Ovary (tissue), 9 donors: ENCODE measurements around the gene BSCL2. TPM values are rescaled to one million over a fixed set of nuclear protein-coding genes. Genes with fewer than 3 reads are reported as not detected.
A peak's percentile ranks its signal among the peaks of the same experiment; 100 is the strongest.

Experiments
- DNase-seq, 5 donors: peaks; one replicate each; pipeline ENCODE4 v3.0.0-alpha.2; 2019 to 2020
- H3K27ac ChIP-seq, 2 donors: fragments of 200-600 bp; one replicate each; pipeline versions ENCODE4 v1.5.1 to v1.8.0; 2019 to 2022
- H3K27me3 ChIP-seq: fragments of 200-600 bp; one replicate; pipeline ENCODE4 v1.8.0; 2022
- H3K36me3 ChIP-seq: fragments of 200-600 bp; sonication (generic); one replicate; pipeline ENCODE4 v1.5.1; 2019
- H3K4me1 ChIP-seq: one replicate; pipeline ENCODE4 v1.8.1; 2013; ENCODE audit warnings: mild to moderate bottlenecking, moderate library complexity; ENCODE audit not compliant: insufficient read depth
- H3K4me3 ChIP-seq: fragments of 200-600 bp; sonication (generic); one replicate; pipeline ENCODE4 v1.5.1; 2017
- H3K9me3 ChIP-seq, 2 donors: fragments of 200-600 bp in 1 of 2; sonication (generic) in 1 of 2; one replicate each; pipeline versions ENCODE4 v1.5.1 to v1.8.1; 2013 to 2019; ENCODE audit warnings: mild to moderate bottlenecking in 1 of 2, moderate library complexity in 1 of 2
- EP300 ChIP-seq: sonication (generic); formaldehyde crosslinking; IDR thresholded peaks from one replicate; pipeline ENCODE4 v1.6.1; 2017; ENCODE audit warnings: antibody characterized with exemption
- POLR2A ChIP-seq: fragments of 450-650 bp; IDR thresholded peaks from one replicate; pipeline ENCODE4 v1.6.1; 2017; ENCODE audit warnings: antibody characterized with exemption, mild to moderate bottlenecking, moderate library complexity
- WGBS, 3 donors: extraction: QIAGEN DNeasy Blood & Tissue Kit in 1 of 3; methylation state at CpG; one replicate each; pipeline versions ENCODE4 v1.1.5 to v1.1.7; 2013 to 2017; 5-methylcytosine and 5-hydroxymethylcytosine counted together
- intact Hi-C, 4 donors: fragments of 100-400 bp; cut with DNase I; formaldehyde crosslinking; loops; one replicate each; pipeline versions ENCODE4 v1.11.0 to v1.15.1; 2022 to 2023
- polyA plus RNA-seq, 2 donors: library from polyadenylated mRNA; stranded (reverse); fragments of 200-250 nt in 1 of 2; fragments of 350-450 nt in 1 of 2; fragmentation: Illumina TruSeq in 1 of 2; extraction: RNeasy Lipid Tissue Mini Kit (QIAGEN cat#74804) in 1 of 2; gene quantifications; one replicate each; pipeline ENCODE4 v1.2.3, GENCODE V29; 2013 to 2014
- small RNA-seq: library from RNA; depleted of rRNA; stranded (forward); fragments of <200 nt; gene quantifications from one replicate; pipeline ENCODE3, GENCODE V24; 2016
- total RNA-seq, 7 donors: library from RNA; depleted of rRNA in 2 of 7; stranded (reverse); fragments of >200 nt in 2 of 7; fragmentation: NEBNext Ultra II Directional in 3 of 7; extraction: Animal tissue kit (Norgen Biotek cat#: 25700) in 3 of 7; gene quantifications; one replicate each; pipeline versions ENCODE4 v1.1.0 to v1.2.4, GENCODE V29; 2016 to 2023
- TF ChIP-seq, protein P1 (sequence below), 3 donors: fragments of 450-650 bp in 2 of 3; fragments of 200-600 bp in 1 of 3; IDR thresholded peaks; one replicate each; pipeline versions ENCODE4 v1.5.1 to v1.8.0; 2016 to 2022; ENCODE audit warnings: antibody characterized with exemption in 3 of 3, mild to moderate bottlenecking in 1 of 3
- donor health status: DM: no; HTN: no; CAD: no; lungs with moderate emphysema.
- donor health status: DM: no; HTN: no; CAD: no.
- donor health status: Bipolar disorder and iron deficiency.
- donor health status: DM: yes; HTN: yes; CAD: no.
- donor health status: DM: no; HTN: no; CAD: no.
- donor health status: DM: yes; HTN: yes; CAD: no.

The BSCL2 gene
- total and polyA plus RNA-seq, 9 donors: 31.4 to 122 (median 57.2) TPM

DNA sequence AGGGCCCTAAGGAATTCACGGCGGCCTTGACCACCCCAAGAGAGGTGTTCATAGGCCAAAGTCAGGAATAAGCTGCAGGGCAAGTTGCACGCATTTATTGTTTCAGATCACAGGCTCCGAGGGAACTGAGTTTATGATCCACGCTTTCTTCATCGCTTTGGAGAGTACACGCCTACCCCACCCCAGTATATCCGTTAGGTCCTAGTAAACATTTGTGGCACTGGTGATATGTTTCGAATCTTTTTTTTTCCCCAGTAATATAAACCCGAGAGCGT, 61.6 kb downstream of the BSCL2 start:
- Histone ChIP-seq H3K4me3 (peak overlapping the region; percentile 85), H3K27ac (peak overlapping the region in 1 of 2 donors; percentile 87), H3K36me3 (peaks cover 2% of the 10 kb centered on the region), H3K9me3 (no peaks in the 10 kb centered on the region), H3K27me3 (no peaks in the 10 kb centered on the region), H3K4me1 (peaks cover 4% of the 10 kb centered on the region)
- 7 to 11% (median 7%) methylated on average over 11 of the region's 11 CpGs for WGBS, 3 donors
- DNase-seq: no peak
- TF ChIP-seq, protein P1, sequence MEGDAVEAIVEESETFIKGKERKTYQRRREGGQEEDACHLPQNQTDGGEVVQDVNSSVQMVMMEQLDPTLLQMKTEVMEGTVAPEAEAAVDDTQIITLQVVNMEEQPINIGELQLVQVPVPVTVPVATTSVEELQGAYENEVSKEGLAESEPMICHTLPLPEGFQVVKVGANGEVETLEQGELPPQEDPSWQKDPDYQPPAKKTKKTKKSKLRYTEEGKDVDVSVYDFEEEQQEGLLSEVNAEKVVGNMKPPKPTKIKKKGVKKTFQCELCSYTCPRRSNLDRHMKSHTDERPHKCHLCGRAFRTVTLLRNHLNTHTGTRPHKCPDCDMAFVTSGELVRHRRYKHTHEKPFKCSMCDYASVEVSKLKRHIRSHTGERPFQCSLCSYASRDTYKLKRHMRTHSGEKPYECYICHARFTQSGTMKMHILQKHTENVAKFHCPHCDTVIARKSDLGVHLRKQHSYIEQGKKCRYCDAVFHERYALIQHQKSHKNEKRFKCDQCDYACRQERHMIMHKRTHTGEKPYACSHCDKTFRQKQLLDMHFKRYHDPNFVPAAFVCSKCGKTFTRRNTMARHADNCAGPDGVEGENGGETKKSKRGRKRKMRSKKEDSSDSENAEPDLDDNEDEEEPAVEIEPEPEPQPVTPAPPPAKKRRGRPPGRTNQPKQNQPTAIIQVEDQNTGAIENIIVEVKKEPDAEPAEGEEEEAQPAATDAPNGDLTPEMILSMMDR (IDR thresholded peaks at IDR 0.05): no peak
- TF ChIP-seq EP300 (no peak), POLR2A (no peak)
- intact Hi-C loops: no loop called here

DNA sequence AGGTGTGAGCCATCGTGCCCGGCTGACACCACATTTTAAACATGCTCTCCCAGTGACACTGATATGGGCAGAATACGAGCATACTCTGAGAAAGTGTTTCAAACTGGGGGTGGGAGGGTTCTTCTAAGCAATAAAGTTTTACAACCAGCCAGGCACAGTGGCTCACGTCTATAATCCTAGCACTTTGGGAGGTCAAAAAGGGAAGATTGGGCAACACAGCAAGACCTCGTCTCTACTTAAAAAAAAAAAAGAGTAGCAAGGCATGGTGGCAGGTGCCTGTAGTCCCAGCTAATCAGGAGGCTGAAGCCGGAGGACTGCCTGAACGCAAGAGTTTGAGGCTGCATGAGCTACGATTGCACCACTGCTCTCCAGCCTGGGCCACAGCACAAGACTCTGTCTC, 63.0 kb downstream of the BSCL2 start:
- no peaks in the 10 kb centered on the region for H3K27me3 ChIP-seq
- H3K9me3 ChIP-seq: no peaks in the 10 kb centered on the region
- WGBS, 3 donors: 70 to 81% (median 78%) methylated on average over 8 of the region's 8 CpGs
- no peak overlapping the region for H3K27ac ChIP-seq
- intact Hi-C loops: no loop called here
- H3K36me3 ChIP-seq: peaks cover 2% of the 10 kb centered on the region
- peaks cover 4% of the 10 kb centered on the region for H3K4me1 ChIP-seq
- no peak for DNase-seq
- no peak overlapping the region for H3K4me3 ChIP-seq
- TF ChIP-seq EP300 (no peak), POLR2A (no peak)
- TF ChIP-seq, protein P1 (IDR thresholded peaks at IDR 0.05): no peak

Small RNA genes within 50 kb of the gene (small RNA-seq; reads per million reads assigned to genes)
- not detected for gene SNORA57

Other genes with a start within 250 kb of the BSCL2 start
- gene AHNAK, start 160.6 kb downstream of the BSCL2 start, total RNA-seq: 100 to 1,000 TPM; 353 to 699 (median 607) TPM
- 100 to 1,000 TPM; 114 to 376 TPM for gene AHNAK, start 160.6 kb downstream of the BSCL2 start, polyA plus RNA-seq
- gene EEF1G, start 133.5 kb downstream of the BSCL2 start, total RNA-seq: 1,000 to 10,000 TPM; 2,147 to 3,018 (median 2,446) TPM
- 1,000 to 10,000 TPM; 2,476 to 3,023 TPM for gene EEF1G, start 133.5 kb downstream of the BSCL2 start, polyA plus RNA-seq
- 10 to 100 TPM in 5 of 7 donors, 1 to 10 TPM in 2; 6.9 to 27.3 (median 21.1) TPM for gene TUT1, start 115.9 kb downstream of the BSCL2 start, total RNA-seq
- gene TUT1, start 115.9 kb downstream of the BSCL2 start, polyA plus RNA-seq: 10 to 100 TPM in 1 of 2 donors, 1 to 10 TPM in 1; 5.9 to 18.3 TPM
- 100 to 1,000 TPM in 3 of 7 donors, 10 to 100 TPM in 4; 41.5 to 130 (median 89.8) TPM for gene MTA2, start 105.6 kb downstream of the BSCL2 start, total RNA-seq
- gene MTA2, start 105.6 kb downstream of the BSCL2 start, polyA plus RNA-seq: 10 to 100 TPM; 54.2 to 90.4 TPM
- 100 to 1,000 TPM in 3 of 7 donors, 10 to 100 TPM in 4; 38.1 to 138 (median 96.0) TPM for gene EML3, start 94.6 kb downstream of the BSCL2 start, total RNA-seq
- gene EML3, start 94.6 kb downstream of the BSCL2 start, polyA plus RNA-seq: 10 to 100 TPM; 29.9 to 59.1 TPM
- 10 to 100 TPM in 4 of 7 donors, 1 to 10 TPM in 3; 9.2 to 22.4 (median 10.8) TPM for gene ROM1, start 94.2 kb downstream of the BSCL2 start, total RNA-seq
- gene ROM1, start 94.2 kb downstream of the BSCL2 start, polyA plus RNA-seq: 10 to 100 TPM; 10.4 to 15.9 TPM
- 10 to 100 TPM; 16.6 to 56.6 (median 33.9) TPM for gene B3GAT3, start 85.4 kb downstream of the BSCL2 start, total RNA-seq
- gene B3GAT3, start 85.4 kb downstream of the BSCL2 start, polyA plus RNA-seq: 10 to 100 TPM in 1 of 2 donors, 1 to 10 TPM in 1; 1.3 to 29.2 TPM
- 100 to 1,000 TPM in 5 of 7 donors, 10 to 100 TPM in 2; 91.4 to 278 (median 228) TPM for gene GANAB, start 60.8 kb downstream of the BSCL2 start, total RNA-seq
- 100 to 1,000 TPM; 157 to 280 TPM for gene GANAB, start 60.8 kb downstream of the BSCL2 start, polyA plus RNA-seq
- 10 to 100 TPM; 16.0 to 26.4 (median 21.8) TPM for gene INTS5, start 54.1 kb downstream of the BSCL2 start, total RNA-seq
- gene INTS5, start 54.1 kb downstream of the BSCL2 start, polyA plus RNA-seq: 10 to 100 TPM in 1 of 2 donors, 1 to 10 TPM in 1; 4.6 to 12.3 TPM
- gene C11orf98, start 42.2 kb downstream of the BSCL2 start, total RNA-seq: 10 to 100 TPM; 24.2 to 62.3 (median 35.1) TPM
- 10 to 100 TPM; 50.8 to 55.5 TPM for gene C11orf98, start 42.2 kb downstream of the BSCL2 start, polyA plus RNA-seq
- gene CSKMT, start 42.1 kb downstream of the BSCL2 start, total RNA-seq: 10 to 100 TPM; 14.2 to 31.5 (median 21.7) TPM
- 10 to 100 TPM in 1 of 2 donors, 1 to 10 TPM in 1; 3.6 to 16.9 TPM for gene CSKMT, start 42.1 kb downstream of the BSCL2 start, polyA plus RNA-seq
- 10 to 100 TPM in 2 of 7 donors, 1 to 10 TPM in 5; 7.1 to 13.7 (median 8.9) TPM for gene UQCC3, start 35.8 kb downstream of the BSCL2 start, total RNA-seq
- 1 to 10 TPM; 1.6 to 9.6 TPM for gene UQCC3, start 35.8 kb downstream of the BSCL2 start, polyA plus RNA-seq
- gene LBHD1, start 35.2 kb downstream of the BSCL2 start, total RNA-seq: 1 to 10 TPM; 2.4 to 6.0 (median 4.6) TPM
- gene LBHD1, start 35.2 kb downstream of the BSCL2 start, polyA plus RNA-seq: 1 to 10 TPM; 2.6 to 5.3 TPM
- 100 to 1,000 TPM; 106 to 239 (median 170) TPM for gene UBXN1, start 28.4 kb downstream of the BSCL2 start, total RNA-seq
- 100 to 1,000 TPM in 1 of 2 donors, 10 to 100 TPM in 1; 97.6 to 284 TPM for gene UBXN1, start 28.4 kb downstream of the BSCL2 start, polyA plus RNA-seq
- 10 to 100 TPM; 19.5 to 38.6 (median 25.5) TPM for gene LRRN4CL, start 17.9 kb downstream of the BSCL2 start, total RNA-seq
- gene LRRN4CL, start 17.9 kb downstream of the BSCL2 start, polyA plus RNA-seq: 10 to 100 TPM; 18.5 to 23.1 TPM
- under 1 TPM in 5 of 7 donors, not detected in 2; 0.27 to 0.73 (median 0.37) TPM for gene GNG3, start 252 bp upstream of the BSCL2 start, total RNA-seq
- gene GNG3, start 252 bp upstream of the BSCL2 start, polyA plus RNA-seq: under 1 TPM; 0.18 to 0.30 TPM
- gene HNRNPUL2, start 20.0 kb upstream of the BSCL2 start, total RNA-seq: 10 to 100 TPM; 11.0 to 50.0 (median 41.2) TPM
- 10 to 100 TPM; 38.0 to 81.2 TPM for gene HNRNPUL2, start 20.0 kb upstream of the BSCL2 start, polyA plus RNA-seq
- 10 to 100 TPM; 19.4 to 42.9 (median 30.4) TPM for gene TTC9C, start 21.1 kb upstream of the BSCL2 start, total RNA-seq
- 10 to 100 TPM; 30.5 to 53.6 TPM for gene TTC9C, start 21.1 kb upstream of the BSCL2 start, polyA plus RNA-seq
- 10 to 100 TPM in 4 of 7 donors, 1 to 10 TPM in 3; 4.4 to 18.2 (median 11.8) TPM for gene ZBTB3, start 46.7 kb upstream of the BSCL2 start, total RNA-seq
- 1 to 10 TPM; 3.5 to 4.5 TPM for gene ZBTB3, start 46.7 kb upstream of the BSCL2 start, polyA plus RNA-seq
- 10 to 100 TPM; 42.1 to 77.0 (median 53.6) TPM for gene POLR2G, start 54.2 kb upstream of the BSCL2 start, total RNA-seq
- gene POLR2G, start 54.2 kb upstream of the BSCL2 start, polyA plus RNA-seq: 100 to 1,000 TPM; 100 to 108 TPM
- 10 to 100 TPM; 15.9 to 33.6 (median 26.3) TPM for gene TAF6L, start 64.0 kb upstream of the BSCL2 start, total RNA-seq
- 10 to 100 TPM in 1 of 2 donors, 1 to 10 TPM in 1; 5.4 to 26.5 TPM for gene TAF6L, start 64.0 kb upstream of the BSCL2 start, polyA plus RNA-seq
- gene TMEM179B, start 80.0 kb upstream of the BSCL2 start, total RNA-seq: 100 to 1,000 TPM in 1 of 7 donors, 10 to 100 TPM in 6; 32.7 to 101 (median 36.5) TPM
- gene TMEM179B, start 80.0 kb upstream of the BSCL2 start, polyA plus RNA-seq: 10 to 100 TPM; 54.4 to 91.7 TPM
- gene TMEM223, start 84.6 kb upstream of the BSCL2 start, total RNA-seq: 10 to 100 TPM; 12.0 to 26.9 (median 13.1) TPM
- 10 to 100 TPM; 13.7 to 15.5 TPM for gene TMEM223, start 84.6 kb upstream of the BSCL2 start, polyA plus RNA-seq
- gene NXF1, start 98.0 kb upstream of the BSCL2 start, total RNA-seq: 10 to 100 TPM; 48.8 to 96.8 (median 77.7) TPM
- 100 to 1,000 TPM in 1 of 2 donors, 10 to 100 TPM in 1; 99.4 to 125 TPM for gene NXF1, start 98.0 kb upstream of the BSCL2 start, polyA plus RNA-seq
- 10 to 100 TPM; 33.2 to 60.7 (median 49.1) TPM for gene STX5, start 124.6 kb upstream of the BSCL2 start, total RNA-seq
- gene STX5, start 124.6 kb upstream of the BSCL2 start, polyA plus RNA-seq: 10 to 100 TPM; 39.6 to 50.1 TPM
- not detected for gene TEX54, start 125.4 kb upstream of the BSCL2 start, total RNA-seq
- not detected for gene TEX54, start 125.4 kb upstream of the BSCL2 start, polyA plus RNA-seq
- 10 to 100 TPM; 36.5 to 70.6 (median 61.1) TPM for gene WDR74, start 132.2 kb upstream of the BSCL2 start, total RNA-seq
- 10 to 100 TPM; 25.1 to 39.4 TPM for gene WDR74, start 132.2 kb upstream of the BSCL2 start, polyA plus RNA-seq
- gene SLC3A2, start 173.5 kb upstream of the BSCL2 start, total RNA-seq: 100 to 1,000 TPM in 3 of 7 donors, 10 to 100 TPM in 4; 69.0 to 430 (median 97.7) TPM
- 100 to 1,000 TPM in 1 of 2 donors, 10 to 100 TPM in 1; 90.0 to 126 TPM for gene SLC3A2, start 173.5 kb upstream of the BSCL2 start, polyA plus RNA-seq
- gene CHRM1, start 213.9 kb upstream of the BSCL2 start, total RNA-seq: not detected
- gene CHRM1, start 213.9 kb upstream of the BSCL2 start, polyA plus RNA-seq: not detected